Stimulated activated CD4-positive, alpha-beta T cell treated with anti-CD3 and anti-CD28 coated beads, Interleukin-4, amount 100 ng/mL, for 24 hours (primary cell): ENCODE measurements around the gene DCP1A.

Experiments
- DNase-seq: peaks from one replicate; pipeline ENCODE4 v3.0.0-alpha.2; 2020

The DCP1A gene

DNA sequence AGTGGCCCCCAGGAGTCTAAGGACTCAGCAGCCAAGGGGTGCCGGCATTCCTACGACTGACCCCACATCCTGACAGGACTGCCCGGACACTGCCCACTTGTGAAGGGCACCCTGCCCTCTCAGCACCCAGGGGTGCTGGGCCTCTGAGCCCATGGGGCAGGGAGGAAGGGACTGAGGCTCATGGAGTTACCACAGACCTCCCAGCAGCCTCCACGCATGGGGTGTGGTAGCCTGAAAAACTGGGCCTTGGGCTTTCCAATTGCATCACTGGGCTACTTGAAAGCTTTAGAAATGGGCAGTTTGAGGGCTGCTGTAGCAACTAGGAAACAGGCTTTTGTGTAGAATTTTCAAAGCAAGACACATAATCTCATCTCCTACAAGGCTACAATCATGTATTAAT, 104.7 kb downstream of the DCP1A start:
- no peak for DNase-seq

- DNase-seq = no peak
Measured at GRCh38 chr3:53242155-53242554, 105.2 kb downstream of the DCP1A start.

GRCh38 chr3:53240989-53241972, 106.1 kb downstream of the DCP1A start:
- DNase-seq = no peak

DNA sequence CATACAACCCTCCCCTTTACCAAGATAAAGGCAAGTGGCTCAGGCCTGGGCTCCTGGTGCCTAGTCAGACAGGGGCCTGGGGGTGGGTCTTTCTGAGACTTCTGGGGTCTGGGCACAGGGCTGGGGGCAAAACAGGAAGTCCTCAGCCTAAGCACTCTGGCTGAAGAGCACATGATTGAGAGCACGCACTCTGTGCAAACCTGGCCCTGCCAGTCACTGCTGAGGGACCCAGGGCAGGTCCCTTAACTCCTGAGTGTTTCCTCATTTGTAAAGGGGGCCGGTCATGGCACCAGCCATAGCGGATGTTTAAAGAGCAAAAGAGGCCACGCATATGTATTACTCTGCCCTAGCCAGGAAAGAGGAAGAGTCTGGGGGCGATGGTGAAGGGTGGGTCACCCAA, 107.5 kb downstream of the DCP1A start:
- no peak for DNase-seq

GRCh38 chr3:53238886-53239285, 108.5 kb downstream of the DCP1A start:
- no peak for DNase-seq

DNA sequence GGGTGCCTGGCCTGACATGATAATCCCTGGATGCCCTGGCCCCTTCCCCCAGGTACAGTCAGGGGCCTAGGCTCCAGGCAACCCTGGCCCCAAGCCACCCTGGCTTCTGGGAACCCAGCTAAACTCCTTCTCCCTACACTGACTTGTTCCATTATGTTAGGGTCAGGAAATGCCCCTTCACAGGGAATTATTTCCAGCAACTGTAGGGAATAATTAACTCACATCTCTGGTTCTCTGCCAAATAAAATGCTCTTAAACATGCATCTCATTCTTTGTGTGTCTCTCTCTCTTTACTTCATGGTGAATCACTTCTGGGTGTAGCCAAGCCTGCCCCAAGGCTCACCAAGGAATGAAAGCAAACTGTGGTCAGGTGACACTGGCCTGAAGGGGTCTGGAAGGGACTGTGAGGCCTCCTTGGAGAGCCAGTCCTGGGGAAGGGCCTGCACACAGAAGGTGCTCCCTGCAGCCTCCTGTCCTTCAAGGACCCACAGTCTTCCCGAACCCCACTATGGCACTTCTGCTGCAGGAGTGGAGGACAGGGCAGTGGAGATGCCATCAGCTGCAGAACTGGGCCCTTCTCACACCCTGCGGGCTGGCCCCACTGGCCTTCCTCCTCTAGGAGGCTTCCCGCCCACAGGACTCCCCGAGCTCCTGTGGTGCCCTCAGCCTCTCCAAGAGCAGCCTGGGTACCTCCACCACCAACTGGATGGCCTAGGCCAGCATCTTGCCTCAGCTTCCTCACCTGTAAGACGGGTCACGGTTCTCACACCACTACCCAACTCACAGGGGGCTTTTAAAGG, 109.1 kb downstream of the DCP1A start:
- DNase-seq = no peak

GRCh38 chr3:53236112-53236841, 111.1 kb downstream of the DCP1A start:
- DNase-seq = no peak

DNA sequence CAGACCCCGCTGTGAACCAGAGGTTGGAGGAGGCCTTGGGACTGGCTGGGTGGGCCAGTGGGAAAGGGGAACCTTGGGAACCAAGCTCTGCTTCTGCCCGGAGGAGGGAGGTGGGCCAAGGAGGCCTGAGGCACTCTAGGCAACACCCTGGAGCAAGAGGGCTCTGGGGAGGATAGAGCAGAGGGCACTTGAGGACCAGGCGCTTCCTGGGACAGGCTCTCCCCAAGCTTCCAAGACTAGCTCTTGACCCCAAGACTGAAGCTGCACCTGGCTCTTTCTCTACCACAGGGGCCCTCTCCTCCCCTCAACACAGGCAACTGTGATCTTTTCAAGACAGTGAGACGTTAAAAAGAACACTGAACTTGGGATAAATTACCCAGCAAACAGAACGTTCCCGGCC, 111.8 kb downstream of the DCP1A start:
- DNase-seq = no peak

- no peak for DNase-seq
Measured at GRCh38 chr3:53234841-53235232, 112.5 kb downstream of the DCP1A start.

- DNase-seq = no peak
Measured at GRCh38 chr3:53234130-53234840, 113.1 kb downstream of the DCP1A start.
